IMR-90 (cell line): ENCODE results near the gene IFRD2. TPM values are rescaled to one million over a fixed set of nuclear protein-coding genes. Genes with fewer than 3 reads are reported as not detected.

Experiments used
- ATAC-seq: fragments of 200-7000 bp; cut with Tn5 transposase; 2 replicates; pipeline ENCODE4 v1.9.1; 2020; ENCODE audit warnings: low read depth, mild to moderate bottlenecking, moderate library complexity
- BruUV-seq: library from RNA; stranded (reverse); fragments of 400-500 nt; replicated peaks from 2 replicates; lab custom pipeline; 2021; lab: Mats Ljungman, UMichigan
- CTCF ChIA-PET: fragments of 300-600 bp; formaldehyde crosslinking; extraction: SDS; loops from one replicate; lab custom pipeline; 2021; ENCODE audit warnings: antibody characterized with exemption; lab: Yijun Ruan, JAX
- POLR2A ChIA-PET: fragments of 300-600 bp; sonication (Branson Sonifier 250); formaldehyde crosslinking; loops from one replicate; lab custom pipeline; 2022; ENCODE audit warnings: antibody characterized with exemption; ENCODE audit not compliant: unreplicated experiment; lab: Charles Lee
- DNase-seq: peaks from one replicate; pipeline ENCODE4 v3.0.0; 2013
- H2AFZ ChIP-seq: replicated peaks from 2 replicates; pipeline ENCODE3; 2013; ENCODE audit warnings: low read length, mild to moderate bottlenecking; ENCODE audit not compliant: poor library complexity
- H2AK5ac ChIP-seq: 2 replicates; pipeline ENCODE4 v1.6.1; 2013; ENCODE audit warnings: low read depth, low read length, inconsistent platforms
- H2AK9ac ChIP-seq: replicated peaks from 2 replicates; pipeline ENCODE3; 2013; ENCODE audit warnings: mild to moderate bottlenecking, low read depth, low read length, moderate library complexity; ENCODE audit not compliant: poor library complexity
- H2BK120ac ChIP-seq: 2 replicates; pipeline ENCODE4 v1.6.1; 2013; ENCODE audit warnings: low read depth, low read length, inconsistent platforms
- H2BK15ac ChIP-seq: 3 replicates; pipeline ENCODE4 v1.6.1; 2013; ENCODE audit warnings: low read depth, low read length, inconsistent platforms
- H2BK20ac ChIP-seq: 2 replicates; pipeline ENCODE4 v1.6.1; 2013; ENCODE audit warnings: low read depth, mild to moderate bottlenecking, inconsistent platforms, low read length, moderate library complexity
- H2BK5ac ChIP-seq: 2 replicates; pipeline ENCODE4 v1.6.1; 2013; ENCODE audit warnings: mild to moderate bottlenecking, low read depth, low read length, inconsistent platforms; ENCODE audit not compliant: poor library complexity, severe bottlenecking
- H3K14ac ChIP-seq: replicated peaks from 2 replicates; pipeline ENCODE4 v1.6.1; 2013; ENCODE audit warnings: low read depth, low read length, inconsistent platforms
- H3K18ac ChIP-seq: 2 replicates; pipeline ENCODE4 v1.6.1; 2013; ENCODE audit warnings: low read depth, low read length, control low read depth
- H3K23ac ChIP-seq: 2 replicates; pipeline ENCODE4 v1.6.1; 2013; ENCODE audit warnings: low read depth, low read length, inconsistent platforms
- H3K27ac ChIP-seq: 2 replicates; pipeline ENCODE4 v1.5.1; 2013; ENCODE audit warnings: mild to moderate bottlenecking, control low read depth, low read length; ENCODE audit not compliant: insufficient read depth
- H3K27me3 ChIP-seq: 2 replicates; pipeline ENCODE4 v1.6.1; 2013; ENCODE audit warnings: low read length; ENCODE audit not compliant: control insufficient read depth, insufficient read depth
- H3K36me3 ChIP-seq: 2 replicates; pipeline ENCODE4 v1.6.1; 2013; ENCODE audit warnings: low read length, mixed read lengths; ENCODE audit not compliant: control insufficient read depth, insufficient read depth
- H3K4ac ChIP-seq: 2 replicates; pipeline ENCODE4 v1.6.1; 2013; ENCODE audit warnings: low read depth, low read length, inconsistent platforms
- H3K4me1 ChIP-seq: 2 replicates; pipeline ENCODE4 v1.6.1; 2013; ENCODE audit warnings: low read length, mixed read lengths; ENCODE audit not compliant: control insufficient read depth, insufficient read depth
- H3K4me2 ChIP-seq: 2 replicates; pipeline ENCODE4 v1.6.1; 2013; ENCODE audit warnings: low read depth, mild to moderate bottlenecking, control low read depth, low read length, moderate library complexity
- H3K4me3 ChIP-seq: 2 replicates; pipeline ENCODE4 v1.5.1; 2013; ENCODE audit warnings: low read depth, mild to moderate bottlenecking, control low read depth, low read length, moderate library complexity; ENCODE audit not compliant: insufficient read depth
- H3K56ac ChIP-seq: 2 replicates; pipeline ENCODE4 v1.6.1; 2013; ENCODE audit warnings: low read length, inconsistent platforms; ENCODE audit not compliant: insufficient read depth; ENCODE audit errors: extremely low read depth
- H3K79me1 ChIP-seq, 2 experiments: 2 replicates each; pipeline ENCODE4 v1.6.1; 2013; ENCODE audit warnings: low read length in 2 of 2, inconsistent platforms in 1 of 2, low read depth in 1 of 2
- H3K9ac ChIP-seq: 2 replicates; pipeline ENCODE4 v1.6.1; 2013; ENCODE audit warnings: low read depth, low read length, control low read depth
- H3K9me1 ChIP-seq: 2 replicates; pipeline ENCODE4 v1.6.1; 2013; ENCODE audit warnings: low read length, inconsistent platforms; ENCODE audit not compliant: insufficient read depth
- H3K9me3 ChIP-seq: 2 replicates; pipeline ENCODE4 v1.6.1; 2013; ENCODE audit warnings: low read length; ENCODE audit not compliant: control insufficient read depth, insufficient read depth
- H4K20me1 ChIP-seq: 2 replicates; pipeline ENCODE4 v1.6.1; 2013; ENCODE audit warnings: low read length, inconsistent platforms; ENCODE audit not compliant: insufficient read depth
- H4K5ac ChIP-seq: 2 replicates; pipeline ENCODE4 v1.6.1; 2013; ENCODE audit warnings: mild to moderate bottlenecking, low read depth, low read length, control low read depth
- H4K8ac ChIP-seq, 2 experiments: 2 replicates each; pipeline ENCODE4 v1.6.1; 2013; ENCODE audit warnings: low read depth in 2 of 2, low read length in 2 of 2, control low read depth in 1 of 2, inconsistent platforms in 1 of 2
- H4K91ac ChIP-seq: 2 replicates; pipeline ENCODE4 v1.6.1; 2013; ENCODE audit warnings: low read depth, low read length, inconsistent platforms; ENCODE audit not compliant: insufficient read depth
- BHLHE40 ChIP-seq: fragments of 150-350 bp; IDR thresholded peaks from 2 replicates; pipeline ENCODE4 v1.6.1; 2016; ENCODE audit warnings: mild to moderate bottlenecking, low read depth, low read length
- CEBPB ChIP-seq: IDR thresholded peaks from 2 replicates; pipeline ENCODE4 v1.6.1; 2012; ENCODE audit warnings: low read depth, low read length, improper control_type of control experiment
- CHD1 ChIP-seq: IDR thresholded peaks from 2 replicates; pipeline ENCODE4 v1.6.1; 2012; ENCODE audit warnings: low read depth, low read length, improper control_type of control experiment
- CTCF ChIP-seq: conservative IDR thresholded peaks from 2 replicates; pipeline ENCODE4 v1.5.1; 2012; ENCODE audit warnings: mild to moderate bottlenecking, low read depth, low read length, improper control_type of control experiment
- ELK1 ChIP-seq: fragments of 150-350 bp; IDR thresholded peaks from 2 replicates; pipeline ENCODE4 v1.6.1; 2016; ENCODE audit warnings: low read depth, mild to moderate bottlenecking, low read length, moderate library complexity, borderline replicate concordance
- MAZ ChIP-seq: IDR thresholded peaks from 2 replicates; pipeline ENCODE4 v1.6.1; 2012; ENCODE audit warnings: low read depth, mild to moderate bottlenecking, low read length, improper control_type of control experiment, moderate library complexity, borderline replicate concordance
- MXI1 ChIP-seq: IDR thresholded peaks from 2 replicates; pipeline ENCODE4 v1.6.1; 2012; ENCODE audit warnings: low read depth, mild to moderate bottlenecking, low read length, moderate library complexity, borderline replicate concordance
- NFE2L2 ChIP-seq: fragments of 150-350 bp; IDR thresholded peaks from 2 replicates; pipeline ENCODE4 v1.6.1; 2016; ENCODE audit warnings: low read depth, mild to moderate bottlenecking, low read length
- POLR2A ChIP-seq: IDR thresholded peaks from 2 replicates; pipeline ENCODE4 v1.6.1; 2012; ENCODE audit warnings: mild to moderate bottlenecking, low read depth, low read length
- RAD21 ChIP-seq: IDR thresholded peaks from 2 replicates; pipeline ENCODE4 v1.6.1; 2012; ENCODE audit warnings: low read length, improper control_type of control experiment
- RCOR1 ChIP-seq: IDR thresholded peaks from 2 replicates; pipeline ENCODE4 v1.6.1; 2012; ENCODE audit warnings: mild to moderate bottlenecking, low read length, improper control_type of control experiment; ENCODE audit not compliant: insufficient replicate concordance
- SMC3 ChIP-seq: fragments of 150-350 bp; IDR thresholded peaks from 2 replicates; pipeline ENCODE4 v1.6.1; 2016; ENCODE audit warnings: low read depth, mild to moderate bottlenecking, antibody characterized with exemption, low read length, moderate library complexity
- WGBS, 2 experiments: methylation state at CpG; one replicate each; pipeline versions ENCODE4 v1.1.5 to v1.1.7; 2013; ENCODE audit warnings: missing lambda C conversion rate in 2 of 2; ENCODE audit not compliant: insufficient read length in 1 of 2; ENCODE audit errors: extremely low coverage in 2 of 2; 5-methylcytosine and 5-hydroxymethylcytosine counted together
- dilution Hi-C: fragments of 300-500 bp; cut with HindIII; formaldehyde crosslinking; loops from one replicate; pipeline ENCODE4 v1.14.3; 2018; ENCODE audit warnings: low sequenced_read_pairs; ENCODE audit not compliant: unreplicated experiment
- in situ Hi-C: fragments of 300-500 bp; cut with MboI; formaldehyde crosslinking; loops from 3 replicates; pipeline ENCODE4 v1.14.3; 2019; ENCODE audit warnings: low sequenced_read_pairs, inconsistent platforms, mixed read lengths
- intact Hi-C: fragments of 100-400 bp; cut with micrococcal nuclease; formaldehyde crosslinking; loops from 2 replicates; pipeline ENCODE4 v1.10.0; 2022
- polyA plus RNA-seq, 3 experiments: library from polyadenylated mRNA; depleted of rRNA; stranded (reverse); fragments of >200 nt; gene quantifications; 2 replicates each; pipeline ENCODE4 v1.2.3, GENCODE V29; 2012; ENCODE audit warnings: low replicate concordance in 1 of 3
- total RNA-seq: library from RNA; depleted of rRNA; stranded (reverse); fragments of >200 nt; gene quantifications from 2 replicates; pipeline ENCODE4 v1.2.3, GENCODE V29; 2012

Gene IFRD2
- total and polyA plus RNA-seq, 2 of the 4 experiments (the other 2 are of a cell fraction), result 52.7 to 79.1 TPM

- POLR2A ChIA-PET, result no interaction called here
- peak; percentile 62 for DNase-seq
- H2BK20ac ChIP-seq, result no peak overlapping the region
- no peaks in the 10 kb centered on the region for H4K20me1 ChIP-seq
- no peak overlapping the region for H4K5ac ChIP-seq
- BruUV-seq, result no TSS peak
- H2BK15ac ChIP-seq, result no peak overlapping the region
- intact Hi-C loops, result loop anchor here (1.0 kb wide), 3 partner anchors 13 to 81 kb away; no protein-coding TSS in a partner anchor
- in situ Hi-C loops, result loop anchor here (5.0 kb wide), 2 partner anchors 46 to 81 kb away; partner anchors contain the start of gene GNAT1
- H3K18ac ChIP-seq, result no peak overlapping the region
- H3K27ac ChIP-seq, result no peak overlapping the region
- peak overlapping the region; percentile 16; the same call in 1 of the 2 replicates for H2AK5ac ChIP-seq
- CTCF ChIA-PET, result interaction anchor here (0.6 kb wide), 1 partner anchor 77 kb away, joined by 3 read pairs; no protein-coding TSS in a partner anchor
- H3K14ac ChIP-seq, result no peak overlapping the region
- peaks cover 30% of the 10 kb centered on the region for H3K4me1 ChIP-seq
- dilution Hi-C loops, result no loop called here
- no peak overlapping the region for H2BK5ac ChIP-seq
- peak overlapping the region; percentile 7; the same call in 1 of the 2 replicates for H3K4me3 ChIP-seq
- H2AFZ ChIP-seq, result peak overlapping the region; percentile 82
- no peaks in the 10 kb centered on the region for H3K9me3 ChIP-seq
- peak overlapping the region; percentile 87 for H2AK9ac ChIP-seq
- peak; percentile 70 for ATAC-seq
- H2BK120ac ChIP-seq, result peak overlapping the region; percentile 16; the same call in 1 of the 2 replicates
- peak overlapping the region; percentile 21; the same call in 1 of the 2 replicates for H3K23ac ChIP-seq
- no peak overlapping the region for H3K56ac ChIP-seq
- H4K91ac ChIP-seq, result no peak overlapping the region; the same call in 1 of the 2 replicates
- peak overlapping the region in 1 of 2 experiments; percentile 41; a peak in 1 of 4 replicates for H4K8ac ChIP-seq
- H3K79me1 ChIP-seq, result peaks cover 3 to 21% of the 10 kb centered on the region in 2 experiments; a peak in 3 of 4 replicates
- peak overlapping the region; percentile 62 for H3K4me2 ChIP-seq
- H3K4ac ChIP-seq, result peak overlapping the region; percentile 57; the same call in 1 of the 2 replicates
- H3K9ac ChIP-seq, result peak overlapping the region; percentile 7; the same call in 1 of the 2 replicates
- H3K27me3 ChIP-seq, result no peaks in the 10 kb centered on the region
- peaks cover 20% of the 10 kb centered on the region; the same call in 1 of the 2 replicates for H3K36me3 ChIP-seq
- 8% methylated on average over 21 of the region's 61 CpGs; no CpG with 5 or more reads in 1 of the 2 experiments for WGBS, 2 experiments
- peaks cover 19% of the 10 kb centered on the region for H3K9me1 ChIP-seq
- TF ChIP-seq BHLHE40 (peak; percentile 11; the same call in 1 of the 2 replicates), CEBPB (no peak), RCOR1 (no peak), MAZ (peak; percentile 69; the same call in 1 of the 2 replicates), NFE2L2 (no peak), POLR2A (peak; percentile 58; the same call in 1 of the 2 replicates), RAD21 (peak; percentile 99), MXI1 (0 out of 2 replicates have a peak, but pooled peaks have one; percentile 25), ELK1 (no peak), SMC3 (peak; percentile 96), CTCF (peak; percentile 98), CHD1 (no peak)
Observed at GRCh38 chr3:50272911-50273688, 19.1 kb downstream of the IFRD2 start.
